Right atrium auricular region (tissue), 2 donors: Measurements from ENCODE around the gene USP3. TPM values are rescaled to one million over a fixed set of nuclear protein-coding genes. Genes with fewer than 3 reads are reported as not detected.

ENCODE experiments used
- DNase-seq: peaks from one replicate; pipeline ENCODE4 v3.0.0-alpha.2; 2019; ENCODE audit warnings: low spot score
- H3K27ac ChIP-seq, 2 donors: fragments of 200-600 bp; sonication (generic); 1 replicate in 1 of 2; 2 replicates in 1 of 2; pipeline ENCODE4 v1.5.1; 2016 to 2019
- H3K27me3 ChIP-seq, 2 donors: fragments of 200-600 bp; sonication (generic); one replicate each; pipeline versions ENCODE4 v1.5.1 to v1.6.0; 2017 to 2019
- H3K36me3 ChIP-seq: fragments of 200-600 bp; sonication (generic); one replicate; pipeline ENCODE4 v1.5.1; 2016
- H3K4me1 ChIP-seq, 2 donors: fragments of 200-600 bp; sonication (generic); one replicate each; pipeline versions ENCODE4 v1.5.1 to v1.6.0; 2017 to 2019
- H3K4me3 ChIP-seq, 2 donors: fragments of 200-600 bp; sonication (generic); 1 replicate in 1 of 2; 2 replicates in 1 of 2; pipeline ENCODE4 v1.5.1; 2017 to 2019; ENCODE audit warnings: mild to moderate bottlenecking in 1 of 2, moderate library complexity in 1 of 2
- H3K9me3 ChIP-seq, 2 donors: fragments of 200-600 bp; sonication (generic); one replicate each; pipeline ENCODE4 v1.5.1; 2019
- total RNA-seq, 2 donors: library from RNA; depleted of rRNA; stranded (reverse); fragments of >200 nt; gene quantifications; one replicate each; pipeline ENCODE4 v1.1.0, GENCODE V29; 2016
- TF ChIP-seq, protein P1 (sequence below), 2 donors: fragments of 200-600 bp; sonication (generic); IDR thresholded peaks; one replicate each; pipeline ENCODE4 v1.5.1; 2019; ENCODE audit warnings: antibody characterized with exemption in 2 of 2

Gene USP3
- total RNA-seq, 2 donors from 2014 or later: 12.3 to 18.5 TPM

DNA sequence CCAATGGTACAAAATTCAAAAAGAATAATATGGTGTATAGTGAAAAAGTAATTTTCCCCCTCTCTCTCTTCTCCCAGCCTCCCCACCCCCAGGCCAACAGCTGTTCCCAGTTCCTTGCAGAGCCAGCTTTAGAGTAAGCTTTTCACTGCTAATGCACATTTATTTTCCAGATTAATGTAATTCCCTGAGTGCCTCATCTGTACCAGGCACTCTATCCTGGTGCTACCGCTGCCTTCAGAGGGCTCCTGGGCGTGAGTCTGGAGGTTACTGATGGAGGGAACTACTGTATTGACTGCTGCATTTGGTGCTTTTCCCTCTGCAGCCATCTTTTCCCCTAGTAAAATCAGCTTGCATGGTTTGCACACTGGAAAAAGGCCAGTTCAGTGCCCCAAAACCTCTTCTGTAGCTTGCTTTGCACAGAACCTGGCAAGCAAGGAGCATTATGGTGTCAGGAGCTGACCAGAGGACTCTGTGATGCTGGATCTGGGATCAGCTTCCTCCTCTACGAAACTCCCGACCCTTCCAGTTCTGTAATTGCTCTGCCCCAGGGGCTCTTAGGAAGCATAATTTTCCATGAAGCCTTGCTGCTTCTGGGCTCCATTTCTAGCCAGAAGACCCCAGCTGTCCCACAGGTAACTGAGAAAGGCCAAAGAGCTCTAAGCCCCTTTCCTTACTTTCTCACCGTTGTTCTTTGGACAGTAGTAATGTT lies 8.5 kb upstream of the USP3 start:
- TF ChIP-seq, protein P1, sequence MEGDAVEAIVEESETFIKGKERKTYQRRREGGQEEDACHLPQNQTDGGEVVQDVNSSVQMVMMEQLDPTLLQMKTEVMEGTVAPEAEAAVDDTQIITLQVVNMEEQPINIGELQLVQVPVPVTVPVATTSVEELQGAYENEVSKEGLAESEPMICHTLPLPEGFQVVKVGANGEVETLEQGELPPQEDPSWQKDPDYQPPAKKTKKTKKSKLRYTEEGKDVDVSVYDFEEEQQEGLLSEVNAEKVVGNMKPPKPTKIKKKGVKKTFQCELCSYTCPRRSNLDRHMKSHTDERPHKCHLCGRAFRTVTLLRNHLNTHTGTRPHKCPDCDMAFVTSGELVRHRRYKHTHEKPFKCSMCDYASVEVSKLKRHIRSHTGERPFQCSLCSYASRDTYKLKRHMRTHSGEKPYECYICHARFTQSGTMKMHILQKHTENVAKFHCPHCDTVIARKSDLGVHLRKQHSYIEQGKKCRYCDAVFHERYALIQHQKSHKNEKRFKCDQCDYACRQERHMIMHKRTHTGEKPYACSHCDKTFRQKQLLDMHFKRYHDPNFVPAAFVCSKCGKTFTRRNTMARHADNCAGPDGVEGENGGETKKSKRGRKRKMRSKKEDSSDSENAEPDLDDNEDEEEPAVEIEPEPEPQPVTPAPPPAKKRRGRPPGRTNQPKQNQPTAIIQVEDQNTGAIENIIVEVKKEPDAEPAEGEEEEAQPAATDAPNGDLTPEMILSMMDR (IDR thresholded peaks at IDR 0.05): no peak
- H3K4me3 ChIP-seq: no peak overlapping the region
- H3K4me1 ChIP-seq: peaks cover 0 to 6% of the 10 kb centered on the region in 2 donors
- no peak overlapping the region for H3K27ac ChIP-seq
- no peaks in the 10 kb centered on the region for H3K36me3 ChIP-seq
- no peaks in the 10 kb centered on the region for H3K9me3 ChIP-seq
- H3K27me3 ChIP-seq: no peaks in the 10 kb centered on the region
- DNase-seq: no peak

DNA sequence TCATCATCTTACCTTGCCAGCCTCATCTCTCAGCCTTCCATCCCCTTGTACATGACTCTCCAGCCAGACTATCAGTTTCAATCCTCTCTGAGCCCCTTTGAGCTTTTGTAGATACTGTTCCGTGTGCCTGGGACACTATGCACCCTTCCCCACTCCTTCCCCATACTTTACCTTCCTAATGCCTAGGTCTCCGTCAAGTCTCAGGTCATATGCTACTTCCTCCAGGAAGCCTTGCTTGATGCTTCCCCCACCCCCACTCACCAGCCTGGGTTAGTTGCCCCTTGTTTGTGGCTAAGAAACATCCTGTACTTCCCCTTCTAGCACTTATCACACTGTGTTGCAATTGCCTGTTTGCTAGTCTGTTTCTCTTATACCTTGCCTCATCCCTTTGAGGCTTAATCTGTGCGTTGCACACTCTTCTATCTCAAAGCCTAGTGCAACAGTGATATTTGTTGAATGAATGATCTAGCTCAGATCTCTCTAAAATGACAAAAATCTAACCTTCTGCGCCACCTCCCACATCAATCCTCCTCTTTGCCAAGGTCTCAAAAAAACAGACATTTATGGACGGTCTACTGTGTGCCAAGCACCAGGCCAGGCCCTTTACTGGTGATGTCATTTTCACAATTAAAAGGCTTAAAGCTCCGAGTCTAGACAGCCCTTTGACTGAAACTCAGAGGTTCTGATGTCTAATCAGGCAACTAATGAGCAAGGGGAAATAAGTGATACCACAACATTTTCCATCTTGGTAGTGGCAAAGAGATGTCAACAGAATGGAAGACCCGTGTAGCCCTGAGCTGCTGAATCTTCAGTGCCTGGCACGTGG lies 6.5 kb upstream of the USP3 start:
- H3K4me3 ChIP-seq: no peak overlapping the region
- TF ChIP-seq, protein P1 (IDR thresholded peaks at IDR 0.05): no peak
- peak overlapping the region in 1 of 2 donors; percentile 23 for H3K27ac ChIP-seq
- no peaks in the 10 kb centered on the region for H3K9me3 ChIP-seq
- no peaks in the 10 kb centered on the region for H3K36me3 ChIP-seq
- no peak for DNase-seq
- no peaks in the 10 kb centered on the region for H3K27me3 ChIP-seq
- peaks cover 0 to 25% of the 10 kb centered on the region in 2 donors for H3K4me1 ChIP-seq

DNA sequence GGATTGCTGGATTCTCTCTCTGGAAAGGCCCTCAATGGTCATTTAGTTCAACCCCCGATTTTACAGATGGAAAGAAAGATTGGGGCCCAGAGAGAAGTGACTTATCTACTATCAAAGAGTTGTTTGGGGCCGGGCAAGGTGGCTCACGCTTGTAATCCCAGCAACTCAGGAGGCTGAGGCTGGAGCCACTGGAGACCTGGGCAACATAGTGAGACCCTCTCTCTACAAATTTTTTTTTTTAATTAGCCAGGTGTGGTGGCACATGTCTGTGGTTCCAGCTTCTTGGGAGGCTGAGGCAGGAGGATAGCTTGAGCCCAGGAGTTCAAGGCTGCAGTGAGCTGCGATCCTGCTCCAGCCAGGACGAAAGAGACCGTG lies 5.2 kb upstream of the USP3 start:
- Histone ChIP-seq H3K27ac (no peak overlapping the region), H3K36me3 (no peaks in the 10 kb centered on the region), H3K4me1 (peaks cover 0 to 37% of the 10 kb centered on the region in 2 donors), H3K27me3 (no peaks in the 10 kb centered on the region), H3K4me3 (no peak overlapping the region), H3K9me3 (no peaks in the 10 kb centered on the region)
- DNase-seq: no peak
- TF ChIP-seq, protein P1 (IDR thresholded peaks at IDR 0.05): no peak

DNA sequence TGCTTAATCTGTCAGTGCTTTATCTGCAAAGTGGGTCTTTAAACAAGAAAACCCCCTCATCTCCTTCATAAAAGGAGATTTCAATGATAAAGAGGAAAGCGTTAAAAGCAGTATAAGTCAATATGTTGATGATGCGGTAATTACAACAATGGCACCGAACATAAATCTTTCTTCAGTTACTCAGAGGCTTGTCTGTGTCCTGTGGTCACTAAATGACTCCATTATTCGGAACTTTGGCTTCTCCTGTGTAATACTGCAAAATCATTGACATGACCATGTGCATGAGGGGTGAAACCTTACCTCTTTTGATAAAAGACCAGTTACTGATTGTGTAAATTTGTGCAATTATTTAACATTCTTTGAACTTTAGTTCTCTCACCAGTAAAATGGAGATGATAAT lies 4.8 kb upstream of the USP3 start:
- H3K27ac ChIP-seq: no peak overlapping the region
- no peak for DNase-seq
- no peaks in the 10 kb centered on the region for H3K9me3 ChIP-seq
- H3K4me1 ChIP-seq: peaks cover 0 to 37% of the 10 kb centered on the region in 2 donors
- H3K36me3 ChIP-seq: no peaks in the 10 kb centered on the region
- TF ChIP-seq, protein P1 (IDR thresholded peaks at IDR 0.05): no peak
- H3K27me3 ChIP-seq: no peaks in the 10 kb centered on the region
- H3K4me3 ChIP-seq: no peak overlapping the region

DNA sequence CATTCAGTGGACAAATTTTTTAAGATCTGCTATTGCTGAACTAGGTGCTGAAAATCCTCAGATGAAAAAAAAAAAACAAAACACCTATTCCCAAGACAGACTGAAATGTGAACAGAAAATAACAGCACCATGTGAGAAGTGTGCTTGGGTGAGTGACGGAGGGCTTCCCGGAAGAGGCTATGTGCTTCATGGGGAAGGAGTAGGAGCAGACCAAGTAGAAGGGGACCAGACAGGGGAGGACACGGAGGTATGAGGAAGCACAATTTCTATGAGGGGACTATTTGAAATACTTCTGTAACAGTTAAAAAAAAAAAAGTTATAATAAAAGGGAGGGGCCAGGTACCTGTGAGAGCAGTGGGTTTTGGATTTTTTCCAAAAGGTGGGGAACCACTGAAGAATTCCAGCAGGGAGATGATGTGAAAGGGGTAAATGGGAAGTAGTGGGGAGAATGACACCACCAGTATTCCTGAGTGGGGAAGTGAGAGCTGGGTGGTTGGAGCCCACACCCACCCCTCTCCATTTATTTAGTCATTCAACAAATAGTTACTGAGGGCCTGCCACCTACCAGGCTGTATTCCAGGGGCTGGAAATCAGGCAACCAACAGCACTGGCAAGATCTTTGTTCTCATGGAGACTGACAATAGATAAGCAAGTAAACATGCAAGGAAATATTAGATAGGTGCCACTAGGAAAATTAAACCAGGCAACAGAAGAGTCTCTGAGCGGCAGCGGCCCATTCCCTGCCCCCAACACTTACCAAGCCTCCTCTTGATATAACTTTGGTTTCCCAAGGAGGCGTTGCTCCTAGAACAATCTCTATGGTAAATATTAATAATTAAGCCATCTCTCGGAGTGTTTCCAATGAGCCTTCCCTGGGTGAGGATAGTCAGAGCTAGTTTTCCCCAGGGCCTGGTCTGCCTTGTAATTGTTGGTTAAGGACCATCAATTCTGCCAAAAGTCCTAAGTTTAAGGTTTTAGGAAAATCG lies 3.8 kb upstream of the USP3 start:
- peak overlapping the region; percentile 95 to 98 for H3K27ac ChIP-seq
- H3K9me3 ChIP-seq: no peaks in the 10 kb centered on the region
- TF ChIP-seq, protein P1 (IDR thresholded peaks at IDR 0.05): no peak
- H3K4me1 ChIP-seq: peaks cover 0 to 37% of the 10 kb centered on the region in 2 donors
- H3K36me3 ChIP-seq: no peaks in the 10 kb centered on the region
- H3K27me3 ChIP-seq: no peaks in the 10 kb centered on the region
- no peak for DNase-seq
- peak overlapping the region in 1 of 2 donors; percentile 22 for H3K4me3 ChIP-seq
